Activated naive CD8-positive, alpha-beta T cell treated with anti-CD3 and anti-CD28 coated beads, Interleukin-2, amount 50 U/mL, for 24 hours (primary cell): Measurements from ENCODE around the gene TOPBP1.

Source experiments
- ATAC-seq: fragments of 150-1000 bp; cut with Tn5 transposase; one replicate; pipeline ENCODE4 v1.10.0; 2021
- DNase-seq: peaks from one replicate; pipeline ENCODE4 v3.0.0; 2021
- H3K27ac Mint-ChIP-seq: one replicate; pipeline ENCODE4 v1.8.0; 2021; ENCODE audit warnings: mild to moderate bottlenecking, mixed read lengths
- H3K27me3 Mint-ChIP-seq: one replicate; pipeline ENCODE4 v1.8.0; 2021; ENCODE audit warnings: mixed read lengths
- H3K36me3 Mint-ChIP-seq: one replicate; pipeline ENCODE4 v1.8.0; 2021; ENCODE audit warnings: low read depth, mixed read lengths
- H3K4me1 Mint-ChIP-seq: one replicate; pipeline ENCODE4 v1.8.0; 2021; ENCODE audit warnings: mixed read lengths
- H3K4me3 Mint-ChIP-seq: one replicate; pipeline ENCODE4 v1.8.0; 2021; ENCODE audit warnings: mild to moderate bottlenecking, moderate library complexity, mixed read lengths
- H3K9me3 Mint-ChIP-seq: one replicate; pipeline ENCODE4 v1.8.0; 2021; ENCODE audit warnings: mixed read lengths

Gene TOPBP1

DNA sequence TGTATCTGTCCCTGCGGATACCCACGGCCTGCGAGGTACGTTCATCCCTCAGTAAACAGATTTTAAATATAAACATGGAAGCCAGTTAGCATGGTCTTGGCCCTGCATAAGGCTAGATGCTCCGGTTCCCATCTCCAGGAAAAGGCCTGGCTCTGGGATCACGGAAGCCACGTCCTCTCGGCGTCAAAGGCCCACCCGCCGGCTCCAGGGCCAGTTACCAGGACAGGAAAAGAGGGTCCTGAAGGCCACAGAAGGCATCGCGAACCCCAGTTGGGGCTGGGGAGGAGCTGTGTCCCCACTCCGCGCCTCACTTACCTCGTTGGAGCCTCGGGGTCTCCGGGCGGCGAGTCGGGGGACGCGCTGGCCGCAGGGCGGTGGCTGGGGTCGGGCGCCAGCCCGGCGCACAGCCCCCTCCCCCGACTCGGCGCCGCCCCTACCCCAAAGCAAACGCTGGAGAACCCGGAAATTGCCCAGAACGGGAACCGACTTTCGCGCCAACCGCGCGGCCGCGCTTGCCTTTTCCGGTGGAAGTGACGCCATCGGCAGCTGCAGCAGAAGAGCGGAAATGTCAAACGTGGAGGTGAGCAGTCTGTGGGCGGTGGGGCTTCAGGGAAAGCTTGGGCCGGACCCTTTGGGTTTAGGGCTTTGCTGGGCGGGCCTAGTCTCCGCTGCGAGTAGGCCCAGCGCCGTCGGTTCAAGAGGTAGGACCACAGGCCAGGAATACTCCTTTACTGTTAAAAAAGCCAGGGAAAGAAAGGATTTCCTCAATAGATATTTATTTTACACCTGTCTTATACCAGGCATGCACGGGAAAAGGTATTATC lies at the start of gene TOPBP1:
TSS of gene TOPBP1 (minus strand) at position 488 of the 824 bp plus-strand sequence. CDS start 814 bp downstream, outside the sequence.
- peak; percentile 89 for ATAC-seq
- peak within 1 kb of the TSS; percentile 97 for H3K4me3 Mint-ChIP-seq
- H3K27me3 Mint-ChIP-seq = no peaks in the 10 kb centered on the region
- peak within 1 kb of the TSS; percentile 98 for H3K27ac Mint-ChIP-seq
- peaks cover 27% of the 10 kb centered on the region for H3K36me3 Mint-ChIP-seq
- no peaks in the 10 kb centered on the region for H3K9me3 Mint-ChIP-seq
- peaks cover 37% of the 10 kb centered on the region for H3K4me1 Mint-ChIP-seq
- peak; percentile 89 for DNase-seq

DNA sequence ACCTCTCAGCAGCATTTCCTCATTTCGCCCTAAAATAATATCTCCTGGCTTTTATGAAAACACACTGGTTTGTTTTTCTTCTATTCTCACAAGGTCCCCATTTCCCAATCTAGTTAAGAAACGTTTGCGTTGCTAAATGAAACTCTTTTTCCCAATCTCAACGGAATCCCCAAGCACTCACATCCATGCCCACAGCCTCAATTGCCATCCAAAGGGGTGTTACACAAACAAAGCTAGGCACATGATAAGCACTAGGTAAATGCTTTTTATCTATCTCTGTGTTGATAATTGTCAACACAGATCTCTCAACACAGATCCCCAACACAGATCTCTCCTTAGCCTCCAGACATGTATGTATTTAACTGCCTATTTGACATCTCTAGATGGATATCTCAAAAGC lies 49.3 kb upstream of the TOPBP1 start:
- Mint-ChIP-seq H3K4me1 (no peaks in the 10 kb centered on the region), H3K27ac (no peak overlapping the region), H3K27me3 (peaks cover 6% of the 10 kb centered on the region), H3K36me3 (no peaks in the 10 kb centered on the region), H3K4me3 (no peak overlapping the region), H3K9me3 (no peaks in the 10 kb centered on the region)
- ATAC-seq = no peak
- DNase-seq = no peak

DNA sequence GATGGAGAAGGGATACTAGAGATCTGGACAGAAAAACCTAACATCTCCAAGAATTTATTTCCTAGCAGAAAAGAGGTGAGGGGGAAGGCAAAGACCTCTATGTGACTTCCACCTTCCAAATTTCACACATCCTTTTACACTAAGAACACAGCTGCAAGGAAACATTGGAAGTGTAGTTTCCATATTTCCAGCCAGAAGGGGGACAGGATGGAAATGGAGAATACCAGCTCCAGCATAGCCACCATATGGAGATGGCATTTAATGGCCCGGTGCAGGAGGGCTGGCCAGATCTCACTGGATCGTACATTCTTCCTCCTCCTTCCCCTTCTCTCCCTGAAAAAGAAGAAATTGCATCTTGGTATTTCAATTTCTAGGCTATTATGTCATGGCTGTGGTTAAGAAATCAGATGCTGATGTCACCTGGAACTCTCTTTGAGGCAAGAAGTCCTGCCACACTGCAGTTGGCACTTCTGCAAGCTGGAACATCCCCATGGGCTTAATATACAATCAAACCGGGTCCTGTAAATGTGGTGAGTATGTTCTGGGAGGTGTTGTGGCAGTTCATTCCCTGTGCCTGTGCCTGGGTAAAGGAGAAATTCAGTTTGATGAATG lies 47.5 kb upstream of the TOPBP1 start:
- H3K4me1 Mint-ChIP-seq = no peaks in the 10 kb centered on the region
- ATAC-seq (no peak), DNase-seq (no peak)
- peaks cover 11% of the 10 kb centered on the region for H3K27me3 Mint-ChIP-seq
- no peak overlapping the region for H3K4me3 Mint-ChIP-seq
- H3K9me3 Mint-ChIP-seq = no peaks in the 10 kb centered on the region
- H3K36me3 Mint-ChIP-seq = no peaks in the 10 kb centered on the region
- no peak overlapping the region for H3K27ac Mint-ChIP-seq

DNA sequence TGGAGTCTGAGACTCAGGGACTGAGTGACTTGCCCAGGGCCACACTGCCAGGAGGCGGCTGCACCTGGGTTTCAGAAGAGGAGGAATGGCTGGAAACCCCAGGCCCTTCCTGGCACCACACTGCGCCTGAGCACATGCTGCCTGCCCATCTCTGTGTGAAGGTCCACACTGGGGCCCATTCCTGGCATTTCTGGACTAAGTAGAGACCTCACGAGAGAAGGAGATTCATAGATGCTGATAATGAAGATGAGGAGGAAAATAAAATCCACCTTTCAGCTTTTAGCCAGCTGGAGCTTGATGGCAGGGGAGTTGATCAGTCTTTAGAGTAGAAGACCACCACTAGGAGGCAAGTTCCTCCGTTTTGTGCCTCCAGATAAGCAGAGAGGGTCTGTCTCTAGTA lies 44.3 kb upstream of the TOPBP1 start:
- Mint-ChIP-seq H3K9me3 (no peaks in the 10 kb centered on the region), H3K4me1 (no peaks in the 10 kb centered on the region), H3K27ac (no peak overlapping the region), H3K36me3 (no peaks in the 10 kb centered on the region), H3K27me3 (peaks cover 13% of the 10 kb centered on the region), H3K4me3 (no peak overlapping the region)
- no peak for ATAC-seq
- no peak for DNase-seq

DNA sequence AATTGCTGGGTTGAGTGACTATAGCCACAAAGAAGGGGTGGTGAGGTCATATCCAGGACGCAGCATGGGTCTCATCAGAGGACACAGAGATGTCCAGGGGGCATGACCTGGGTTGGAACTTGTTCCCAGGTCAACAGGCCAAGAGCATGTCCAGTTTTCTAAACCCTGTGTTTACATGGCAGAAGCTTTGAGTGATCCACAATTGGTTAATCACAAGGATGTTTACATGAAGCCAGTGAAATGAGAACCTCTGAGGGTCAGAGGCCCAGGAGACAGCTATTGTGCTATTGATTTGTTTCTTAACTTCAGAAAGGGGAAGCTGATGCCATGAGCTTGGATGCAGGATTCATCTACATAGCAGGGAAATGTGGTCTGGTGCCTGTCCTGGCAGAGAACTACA lies 42.2 kb upstream of the TOPBP1 start:
- Mint-ChIP-seq H3K36me3 (no peaks in the 10 kb centered on the region), H3K4me3 (no peak overlapping the region), H3K9me3 (no peaks in the 10 kb centered on the region), H3K27me3 (peaks cover 9% of the 10 kb centered on the region), H3K4me1 (no peaks in the 10 kb centered on the region), H3K27ac (no peak overlapping the region)
- ATAC-seq (no peak), DNase-seq (no peak)

DNA sequence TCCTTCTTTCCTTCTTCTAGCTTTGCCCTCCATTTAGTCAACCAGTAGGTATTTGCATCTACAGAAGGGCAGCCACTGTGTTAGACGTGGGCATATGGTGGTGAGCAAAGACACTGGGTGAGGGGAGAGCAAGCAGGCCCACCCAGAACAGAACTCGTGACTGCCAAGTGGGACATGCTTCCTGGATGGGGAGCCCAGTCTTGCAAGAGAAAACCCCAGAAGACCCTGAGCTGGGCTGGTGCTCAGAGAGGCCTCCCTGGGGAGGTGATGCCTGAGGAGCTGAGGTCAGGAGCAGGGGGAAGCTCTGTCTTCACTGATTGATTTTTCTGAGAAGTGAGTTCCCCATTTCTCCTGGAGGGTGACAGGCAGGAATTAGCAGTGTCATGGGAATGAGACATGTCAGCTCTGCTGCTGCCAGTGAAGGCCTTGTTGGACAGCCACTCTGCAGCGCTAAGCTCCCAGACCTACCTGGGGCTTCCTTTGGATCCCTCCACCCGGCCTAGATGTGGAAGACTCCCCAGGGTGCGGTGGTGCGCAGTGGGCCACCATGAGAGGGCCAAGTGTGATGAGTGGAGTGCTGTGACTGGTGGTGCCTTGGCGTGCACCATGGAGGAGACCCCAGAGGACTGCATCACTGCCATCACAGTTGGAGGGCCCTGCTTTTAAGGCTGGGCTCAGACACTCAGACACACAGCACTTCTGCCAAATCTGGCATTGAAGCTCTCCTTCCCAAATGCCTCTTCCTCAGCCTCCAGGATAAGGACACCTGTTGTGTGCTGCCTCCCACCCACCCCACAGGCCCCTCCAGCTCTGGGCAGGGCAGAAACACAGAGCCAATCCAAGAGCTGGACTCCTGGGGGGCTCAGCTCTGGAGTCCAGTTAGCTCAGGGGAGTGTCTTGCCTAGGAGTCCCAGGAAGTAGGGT lies 40.0 kb upstream of the TOPBP1 start:
- Mint-ChIP-seq H3K4me1 (no peaks in the 10 kb centered on the region), H3K9me3 (no peaks in the 10 kb centered on the region), H3K36me3 (no peaks in the 10 kb centered on the region), H3K27me3 (peaks cover 8% of the 10 kb centered on the region), H3K27ac (no peak overlapping the region), H3K4me3 (no peak overlapping the region)
- ATAC-seq (no peak), DNase-seq (no peak)

DNA sequence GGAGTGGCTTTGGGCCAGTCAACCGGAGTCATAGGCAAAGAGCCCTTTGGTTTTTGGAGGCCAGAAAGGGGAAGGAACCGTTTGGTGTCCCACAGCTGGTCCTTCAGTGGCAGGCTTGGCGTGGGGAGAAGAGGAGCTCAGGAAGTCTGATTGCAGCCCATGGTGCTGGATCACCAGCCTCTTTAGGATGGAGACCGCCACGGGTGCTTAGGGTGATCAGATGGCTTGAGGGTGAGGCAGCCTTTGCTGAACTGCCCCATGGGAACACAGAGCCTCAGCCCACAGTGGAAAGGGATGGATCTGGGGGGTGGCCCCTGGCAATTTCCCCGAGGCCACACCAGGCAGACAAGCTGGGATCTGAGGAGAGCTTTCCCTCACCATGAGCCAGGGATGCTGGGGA lies 38.6 kb upstream of the TOPBP1 start:
- DNase-seq (no peak), ATAC-seq (no peak)
- H3K36me3 Mint-ChIP-seq = no peaks in the 10 kb centered on the region
- peaks cover 6% of the 10 kb centered on the region for H3K27me3 Mint-ChIP-seq
- no peaks in the 10 kb centered on the region for H3K4me1 Mint-ChIP-seq
- no peak overlapping the region for H3K27ac Mint-ChIP-seq
- H3K4me3 Mint-ChIP-seq = no peak overlapping the region
- H3K9me3 Mint-ChIP-seq = no peaks in the 10 kb centered on the region

DNA sequence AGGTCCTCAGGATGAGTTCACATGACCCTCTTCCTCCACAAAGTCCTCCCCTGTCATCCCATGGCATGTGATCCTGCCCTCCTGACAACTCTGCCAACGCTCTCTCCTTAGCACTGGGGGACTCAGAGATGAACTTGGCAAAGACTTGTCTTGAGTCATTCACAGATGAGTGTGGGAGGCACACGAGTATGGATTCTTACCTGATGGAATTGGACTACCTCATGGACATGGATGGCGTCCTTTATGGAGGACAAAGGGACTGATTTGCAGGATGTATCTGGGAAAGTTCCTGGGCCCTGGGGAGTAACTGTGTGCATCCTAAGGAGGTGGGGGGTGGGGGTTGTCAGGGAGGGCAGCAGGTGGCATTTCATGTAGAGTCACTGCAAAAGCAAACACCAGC lies 38.2 kb upstream of the TOPBP1 start:
- H3K36me3 Mint-ChIP-seq = no peaks in the 10 kb centered on the region
- DNase-seq = no peak
- H3K4me3 Mint-ChIP-seq = no peak overlapping the region
- no peak overlapping the region for H3K27ac Mint-ChIP-seq
- no peaks in the 10 kb centered on the region for H3K9me3 Mint-ChIP-seq
- H3K27me3 Mint-ChIP-seq = peaks cover 5% of the 10 kb centered on the region
- ATAC-seq = no peak
- H3K4me1 Mint-ChIP-seq = no peaks in the 10 kb centered on the region

DNA sequence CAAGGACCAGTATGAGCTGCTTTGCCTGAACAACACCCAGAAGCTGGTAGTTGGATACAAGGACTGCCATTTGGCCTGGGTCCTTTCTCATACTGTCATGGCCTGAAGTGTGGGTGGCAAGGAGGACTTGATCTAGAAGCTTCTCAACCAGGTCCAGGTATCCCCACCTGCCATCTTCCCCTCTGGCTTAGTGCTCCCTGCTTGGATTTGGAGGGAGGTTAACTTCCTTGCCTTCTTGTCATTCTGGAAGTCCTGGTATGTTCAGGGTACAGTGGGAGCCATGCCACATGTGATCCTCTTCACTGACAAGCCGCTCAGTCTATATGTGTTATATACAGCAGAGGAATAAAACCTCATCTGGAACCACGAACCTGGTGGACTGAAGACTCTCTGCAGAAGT lies 37.7 kb upstream of the TOPBP1 start:
- DNase-seq (no peak), ATAC-seq (no peak)
- Mint-ChIP-seq H3K27ac (no peak overlapping the region), H3K4me3 (no peak overlapping the region), H3K4me1 (no peaks in the 10 kb centered on the region), H3K9me3 (no peaks in the 10 kb centered on the region), H3K27me3 (peaks cover 5% of the 10 kb centered on the region), H3K36me3 (no peaks in the 10 kb centered on the region)

DNA sequence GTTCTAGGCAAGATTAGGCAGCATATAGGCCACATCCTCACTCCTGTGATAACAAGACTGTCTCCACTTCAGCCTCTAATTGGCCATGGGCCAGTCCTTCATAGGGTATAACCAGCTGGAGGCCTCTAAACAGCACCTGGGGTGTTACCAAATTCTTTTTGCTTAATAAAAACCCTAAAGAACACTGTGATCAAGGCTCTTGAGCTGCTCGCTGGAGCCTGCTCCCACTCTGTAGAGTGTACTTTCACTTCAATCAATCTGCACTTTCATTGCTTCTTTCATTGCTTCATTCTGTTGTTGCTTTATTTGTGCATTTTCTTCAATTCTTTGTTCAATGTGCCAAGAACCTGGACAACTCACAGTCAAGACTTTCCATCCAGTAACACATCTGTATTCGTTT lies 36.2 kb upstream of the TOPBP1 start:
- no peak overlapping the region for H3K27ac Mint-ChIP-seq
- no peak for ATAC-seq

DNA sequence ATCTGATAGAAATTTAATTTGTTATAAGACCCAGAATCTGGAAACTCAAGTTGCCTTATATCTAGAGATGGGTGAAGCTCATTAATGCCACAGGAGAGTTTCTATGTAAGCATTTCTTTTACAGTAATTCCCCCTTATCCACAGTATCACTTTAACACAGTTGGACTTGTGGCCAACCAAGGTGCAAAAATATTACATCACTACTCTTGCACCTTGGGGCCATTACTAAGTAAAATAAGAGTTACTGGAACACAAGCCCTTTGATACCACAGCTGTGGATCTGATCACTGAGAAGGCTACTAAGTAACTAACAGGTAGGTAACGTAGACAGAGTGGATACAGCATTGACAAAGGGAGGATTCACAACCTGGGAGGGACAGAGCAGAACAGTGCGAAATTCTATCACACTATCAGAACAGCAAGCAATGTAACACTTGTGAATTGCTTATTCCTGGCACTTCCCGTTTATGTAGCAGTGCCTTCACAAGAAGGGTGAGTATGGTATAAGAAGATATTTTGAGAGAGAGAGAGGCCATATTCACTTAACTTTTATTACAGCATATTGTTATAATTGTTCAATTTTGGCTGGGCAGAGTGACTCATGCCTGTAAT lies 33.9 kb upstream of the TOPBP1 start:
- peaks cover 6% of the 10 kb centered on the region for H3K4me1 Mint-ChIP-seq
- no peaks in the 10 kb centered on the region for H3K36me3 Mint-ChIP-seq
- no peak overlapping the region for H3K27ac Mint-ChIP-seq
- DNase-seq = no peak
- no peaks in the 10 kb centered on the region for H3K9me3 Mint-ChIP-seq
- no peak overlapping the region for H3K4me3 Mint-ChIP-seq
- H3K27me3 Mint-ChIP-seq = peaks cover 1% of the 10 kb centered on the region
- no peak for ATAC-seq

More for the DNA sequence above, 36.2 kb upstream of the TOPBP1 start:
- no peaks in the 10 kb centered on the region for H3K4me1 Mint-ChIP-seq
- H3K36me3 Mint-ChIP-seq = no peaks in the 10 kb centered on the region
- H3K27me3 Mint-ChIP-seq = peaks cover 1% of the 10 kb centered on the region
- no peak for DNase-seq
- H3K4me3 Mint-ChIP-seq = no peak overlapping the region
- H3K9me3 Mint-ChIP-seq = no peaks in the 10 kb centered on the region

DNA sequence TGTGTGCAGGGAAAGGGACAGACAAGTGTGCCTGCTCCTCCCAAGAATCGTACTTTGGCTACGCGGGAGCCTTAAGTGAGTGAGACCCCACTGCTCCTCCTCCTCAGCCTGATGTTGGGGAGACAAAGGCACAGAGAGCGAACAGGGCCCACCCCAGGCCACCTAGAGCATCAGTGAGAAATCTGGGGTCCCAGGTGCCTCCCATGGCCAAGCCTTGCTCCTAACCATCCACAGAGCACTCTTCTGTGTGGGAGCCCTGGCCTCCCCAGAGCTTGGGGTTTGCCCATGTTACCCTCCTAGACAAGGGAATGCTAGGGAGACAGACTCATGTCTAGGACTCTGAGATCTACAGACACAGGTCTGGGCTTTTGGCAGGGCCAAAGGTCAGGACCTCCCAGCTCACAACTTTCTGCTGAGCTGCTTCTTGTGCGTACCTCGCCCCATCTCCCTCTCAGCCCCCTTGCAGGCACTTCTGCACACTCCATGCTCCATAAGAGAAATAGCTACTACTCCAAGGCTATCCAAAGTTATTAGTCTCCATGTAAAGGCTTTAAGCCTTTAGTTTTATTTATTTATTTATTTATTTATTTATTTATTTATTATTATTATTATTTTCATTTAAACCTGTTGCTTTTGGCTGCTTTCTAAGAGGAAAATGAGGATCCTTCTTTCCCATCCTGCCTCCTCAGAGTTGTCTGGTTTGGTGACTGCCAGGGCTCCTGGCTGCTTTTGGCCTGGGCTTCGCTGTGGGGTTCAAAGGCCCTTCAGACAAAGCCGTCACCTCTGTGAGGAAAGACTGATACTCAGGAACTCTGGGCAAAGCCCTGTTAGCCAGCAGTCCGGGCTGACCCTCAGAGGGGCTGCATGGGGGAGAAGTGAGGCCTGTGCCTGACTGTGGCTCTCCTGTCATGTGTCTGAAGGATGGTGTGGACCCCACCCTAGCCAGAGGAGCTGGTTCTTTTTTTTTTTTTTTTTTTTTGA lies 32.8 kb upstream of the TOPBP1 start:
- H3K4me3 Mint-ChIP-seq = no peak overlapping the region
- H3K36me3 Mint-ChIP-seq = no peaks in the 10 kb centered on the region
- DNase-seq (no peak), ATAC-seq (no peak)
- no peak overlapping the region for H3K27ac Mint-ChIP-seq
- H3K27me3 Mint-ChIP-seq = peaks cover 3% of the 10 kb centered on the region
- H3K9me3 Mint-ChIP-seq = no peaks in the 10 kb centered on the region
- H3K4me1 Mint-ChIP-seq = peaks cover 6% of the 10 kb centered on the region

DNA sequence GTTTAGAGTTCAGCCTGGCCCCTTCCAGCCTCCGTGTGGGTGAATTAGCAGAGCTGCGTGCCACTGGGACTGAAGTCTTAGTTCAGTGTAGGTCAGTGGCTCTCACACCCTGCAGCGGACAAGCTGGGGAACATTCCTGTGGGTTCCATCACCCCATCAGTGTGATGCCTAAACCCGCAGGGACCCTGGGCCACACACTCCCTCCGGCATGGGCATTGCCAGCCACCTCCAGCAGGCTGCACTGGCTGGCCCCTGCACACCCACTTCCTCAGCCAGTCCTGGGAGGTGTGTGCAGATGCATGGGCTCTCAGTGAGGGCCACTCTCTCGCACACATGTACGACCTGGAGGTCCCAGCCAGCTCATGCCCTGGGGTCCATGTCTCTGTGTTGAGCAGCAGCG lies 32.1 kb upstream of the TOPBP1 start:
- no peaks in the 10 kb centered on the region for H3K36me3 Mint-ChIP-seq
- H3K27me3 Mint-ChIP-seq = peaks cover 3% of the 10 kb centered on the region
- ATAC-seq = no peak
- peaks cover 6% of the 10 kb centered on the region for H3K4me1 Mint-ChIP-seq
- H3K9me3 Mint-ChIP-seq = no peaks in the 10 kb centered on the region
- no peak overlapping the region for H3K4me3 Mint-ChIP-seq
- no peak overlapping the region for H3K27ac Mint-ChIP-seq
- no peak for DNase-seq
